Measurements from ENCODE around the gene DPY19L3. TPM values are rescaled to one million over a fixed set of nuclear protein-coding genes. Genes with fewer than 3 reads are reported as not detected.
"Not testable (repeated sequence)": the region's sequence is repeated elsewhere in the genome, so short reads cannot be mapped to it uniquely, and the experiment has no call there.

Gene DPY19L3
- total RNA-seq, 2 experiments from 2014 or later: 11.1 to 11.5 TPM

GRCh38 chr19:32368787-32369186, 36.8 kb upstream of the DPY19L3 start:
- no peak overlapping the region for H3K4me3 Mint-ChIP-seq
- H3K36me3 Mint-ChIP-seq (ENCODE audit: low read depth): peaks cover 52% of the 10 kb centered on the region
- DNase-seq: no peak
- H3K27ac Mint-ChIP-seq: no peak overlapping the region
- no peaks in the 10 kb centered on the region for H3K9me3 Mint-ChIP-seq
- peaks cover 33% of the 10 kb centered on the region for H3K4me1 Mint-ChIP-seq (ENCODE audit: low read depth)
- no peaks in the 10 kb centered on the region for H3K27me3 Mint-ChIP-seq (ENCODE audit: low read depth)
- intact Hi-C loops (cut with micrococcal nuclease): no loop called here
- CTCF ChIA-PET: no interaction called here

- Mint-ChIP-seq H3K27ac (no peak overlapping the region), H3K9me3 (no peaks in the 10 kb centered on the region), H3K27me3 (ENCODE audit: low read depth) (no peaks in the 10 kb centered on the region), H3K36me3 (ENCODE audit: low read depth) (peaks cover 32% of the 10 kb centered on the region), H3K4me1 (ENCODE audit: low read depth) (peaks cover 8% of the 10 kb centered on the region), H3K4me3 (no peak overlapping the region)
- intact Hi-C loops (cut with micrococcal nuclease): no loop called here
- CTCF ChIA-PET: no interaction called here
- no peak for DNase-seq
Observed at GRCh38 chr19:32372726-32373517, 32.6 kb upstream of the DPY19L3 start.

- CTCF ChIA-PET: no interaction called here
- no peak for DNase-seq
- Mint-ChIP-seq H3K4me3 (no peak overlapping the region), H3K27ac (no peak overlapping the region), H3K9me3 (no peaks in the 10 kb centered on the region), H3K4me1 (ENCODE audit: low read depth) (no peaks in the 10 kb centered on the region), H3K36me3 (ENCODE audit: low read depth) (peaks cover 35% of the 10 kb centered on the region), H3K27me3 (ENCODE audit: low read depth) (no peaks in the 10 kb centered on the region)
- intact Hi-C loops (cut with micrococcal nuclease): no loop called here
Observed at GRCh38 chr19:32373585-32374295, 31.8 kb upstream of the DPY19L3 start.

GRCh38 chr19:32374362-32374761, 31.2 kb upstream of the DPY19L3 start:
- DNase-seq; H3K27ac Mint-ChIP-seq; intact Hi-C loops (cut with micrococcal nuclease); H3K9me3 Mint-ChIP-seq; H3K27me3 Mint-ChIP-seq (ENCODE audit: low read depth); CTCF ChIA-PET; H3K4me1 Mint-ChIP-seq (ENCODE audit: low read depth); H3K4me3 Mint-ChIP-seq: not testable (repeated sequence)
- H3K36me3 Mint-ChIP-seq (ENCODE audit: low read depth): peaks cover 35% of the 10 kb centered on the region

GRCh38 chr19:32377088-32377487, 28.5 kb upstream of the DPY19L3 start:
- H3K4me3 Mint-ChIP-seq; H3K9me3 Mint-ChIP-seq; H3K27ac Mint-ChIP-seq; H3K4me1 Mint-ChIP-seq (ENCODE audit: low read depth); intact Hi-C loops (cut with micrococcal nuclease); DNase-seq; H3K27me3 Mint-ChIP-seq (ENCODE audit: low read depth): not testable (repeated sequence)
- CTCF ChIA-PET: interaction anchor here (1.7 kb wide), 1 partner anchor 11 kb away, joined by 7 read pairs; no protein-coding TSS in a partner anchor
- H3K36me3 Mint-ChIP-seq (ENCODE audit: low read depth): peaks cover 27% of the 10 kb centered on the region

GRCh38 chr19:32380269-32380668, 25.3 kb upstream of the DPY19L3 start:
- intact Hi-C loops (cut with micrococcal nuclease): no loop called here
- no peak overlapping the region for H3K27ac Mint-ChIP-seq
- peaks cover 28% of the 10 kb centered on the region for H3K36me3 Mint-ChIP-seq (ENCODE audit: low read depth)

GRCh38 chr19:32387701-32388392, 17.7 kb upstream of the DPY19L3 start:
- peaks cover 7% of the 10 kb centered on the region for H3K36me3 Mint-ChIP-seq (ENCODE audit: low read depth)
- no peak for DNase-seq
- H3K27ac Mint-ChIP-seq: no peak overlapping the region
- intact Hi-C loops (cut with micrococcal nuclease): no loop called here
- no peak overlapping the region for H3K4me3 Mint-ChIP-seq
- H3K27me3 Mint-ChIP-seq (ENCODE audit: low read depth): no peaks in the 10 kb centered on the region
- peaks cover 2% of the 10 kb centered on the region for H3K4me1 Mint-ChIP-seq (ENCODE audit: low read depth)
- CTCF ChIA-PET: no interaction called here
- no peaks in the 10 kb centered on the region for H3K9me3 Mint-ChIP-seq

More at GRCh38 chr19:32380269-32380668, 25.3 kb upstream of the DPY19L3 start:
- CTCF ChIA-PET: no interaction called here
- Mint-ChIP-seq H3K27me3 (ENCODE audit: low read depth) (no peaks in the 10 kb centered on the region), H3K9me3 (no peaks in the 10 kb centered on the region), H3K4me1 (ENCODE audit: low read depth) (peaks cover 8% of the 10 kb centered on the region), H3K4me3 (no peak overlapping the region)
- DNase-seq: no peak

GRCh38 chr19:32388393-32388855, 17.1 kb upstream of the DPY19L3 start:
- Mint-ChIP-seq H3K27me3 (ENCODE audit: low read depth) (no peaks in the 10 kb centered on the region), H3K4me1 (ENCODE audit: low read depth) (no peaks in the 10 kb centered on the region), H3K4me3 (no peak overlapping the region), H3K27ac (no peak overlapping the region), H3K9me3 (no peaks in the 10 kb centered on the region), H3K36me3 (ENCODE audit: low read depth) (peaks cover 4% of the 10 kb centered on the region)
- intact Hi-C loops (cut with micrococcal nuclease): no loop called here
- CTCF ChIA-PET: no interaction called here
- no peak for DNase-seq

- peaks cover 16% of the 10 kb centered on the region for H3K36me3 Mint-ChIP-seq (ENCODE audit: low read depth)
- CTCF ChIA-PET: no interaction called here
- intact Hi-C loops (cut with micrococcal nuclease): no loop called here
- no peak overlapping the region for H3K27ac Mint-ChIP-seq
- no peaks in the 10 kb centered on the region for H3K27me3 Mint-ChIP-seq (ENCODE audit: low read depth)
- H3K4me3 Mint-ChIP-seq: no peak overlapping the region
- DNase-seq: no peak
- no peaks in the 10 kb centered on the region for H3K9me3 Mint-ChIP-seq
- peaks cover 12% of the 10 kb centered on the region for H3K4me1 Mint-ChIP-seq (ENCODE audit: low read depth)
Observed at GRCh38 chr19:32392901-32393300, 12.7 kb upstream of the DPY19L3 start.

GRCh38 chr19:32396046-32396652, 9.4 kb upstream of the DPY19L3 start:
- Mint-ChIP-seq H3K27me3 (ENCODE audit: low read depth) (no peaks in the 10 kb centered on the region), H3K9me3 (no peaks in the 10 kb centered on the region), H3K4me1 (ENCODE audit: low read depth) (peaks cover 12% of the 10 kb centered on the region), H3K36me3 (ENCODE audit: low read depth) (peaks cover 12% of the 10 kb centered on the region), H3K27ac (no peak overlapping the region), H3K4me3 (no peak overlapping the region)
- CTCF ChIA-PET: no interaction called here
- intact Hi-C loops (cut with micrococcal nuclease): no loop called here
- DNase-seq: peak; percentile 39

- CTCF ChIA-PET: no interaction called here
- intact Hi-C loops (cut with micrococcal nuclease): no loop called here
- Mint-ChIP-seq H3K36me3 (ENCODE audit: low read depth) (peaks cover 12% of the 10 kb centered on the region), H3K27me3 (ENCODE audit: low read depth) (no peaks in the 10 kb centered on the region), H3K4me1 (ENCODE audit: low read depth) (peaks cover 12% of the 10 kb centered on the region), H3K27ac (no peak overlapping the region), H3K9me3 (no peaks in the 10 kb centered on the region), H3K4me3 (no peak overlapping the region)
- no peak for DNase-seq
Observed at GRCh38 chr19:32397671-32398101, 7.9 kb upstream of the DPY19L3 start.

- intact Hi-C loops (cut with micrococcal nuclease): loop anchor here (10.0 kb wide), 1 partner anchor 1187 kb away; no protein-coding TSS in a partner anchor
Observed at GRCh38 chr19:32401992-32402391, 3.6 kb upstream of the DPY19L3 start.

More at GRCh38 chr19:32401992-32402391, 3.6 kb upstream of the DPY19L3 start:
- Mint-ChIP-seq H3K4me3 (no peak overlapping the region), H3K27ac (peak overlapping the region; percentile 17), H3K4me1 (ENCODE audit: low read depth) (peaks cover 19% of the 10 kb centered on the region), H3K9me3 (no peaks in the 10 kb centered on the region), H3K36me3 (ENCODE audit: low read depth) (peaks cover 2% of the 10 kb centered on the region), H3K27me3 (ENCODE audit: low read depth) (no peaks in the 10 kb centered on the region)
- no peak for DNase-seq
- CTCF ChIA-PET: no interaction called here
